ENCODE data around the gene TENT4B. TPM values are rescaled to one million over a fixed set of nuclear protein-coding genes. Genes with fewer than 3 reads are reported as not detected.

Gene TENT4B
- total RNA-seq, 4 donors from 2014 or later, result 5.9 to 24.7 (median 12.7) TPM

DNA sequence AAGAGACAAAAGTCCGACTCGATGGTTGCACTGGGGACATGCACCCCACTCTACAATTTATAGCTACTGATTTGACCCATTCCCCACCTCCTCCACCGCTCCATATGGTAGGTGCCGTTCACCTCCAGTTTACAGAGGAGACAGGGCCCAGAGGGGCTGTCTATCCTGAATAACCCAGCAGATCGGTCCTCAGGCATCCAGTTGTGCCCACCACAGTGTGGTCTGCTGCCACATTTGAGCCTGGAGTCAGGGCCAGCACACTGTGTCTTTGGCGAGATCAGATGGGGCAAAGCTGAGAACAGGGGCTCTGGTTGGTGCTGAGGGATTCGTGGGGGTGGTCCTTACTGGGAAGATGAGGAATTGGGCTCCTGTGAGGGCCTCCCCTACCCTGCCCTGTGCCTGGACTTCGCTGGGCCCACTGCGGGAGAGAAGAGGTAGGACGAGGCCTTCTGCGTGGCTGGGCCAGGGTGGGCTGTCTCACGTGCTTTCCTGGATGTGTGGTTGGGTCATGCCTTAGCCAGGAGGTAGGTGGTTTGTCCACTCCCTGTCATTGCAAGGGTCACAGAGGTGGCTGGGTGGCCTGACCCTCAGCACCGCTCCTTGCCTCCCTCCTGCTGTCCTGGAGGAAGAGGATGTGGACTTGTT, 116.1 kb downstream of the TENT4B start:
- Histone ChIP-seq H3K27me3 (no peaks in the 10 kb centered on the region), H3K27ac (no peak overlapping the region), H3K4me3 (no peak overlapping the region), H3K9me3 (no peaks in the 10 kb centered on the region), H3K4me1 (peaks cover 0 to 10% of the 10 kb centered on the region in 2 donors), H3K36me3 (no peaks in the 10 kb centered on the region)
- DNase-seq, result no peak
- intact Hi-C loops (cut with DNase I; ENCODE audit: low total_unique reads), result no loop called here
- TF ChIP-seq POLR2A (IDR thresholded peaks at IDR 0.05), result no peak
- TF ChIP-seq, protein P1, sequence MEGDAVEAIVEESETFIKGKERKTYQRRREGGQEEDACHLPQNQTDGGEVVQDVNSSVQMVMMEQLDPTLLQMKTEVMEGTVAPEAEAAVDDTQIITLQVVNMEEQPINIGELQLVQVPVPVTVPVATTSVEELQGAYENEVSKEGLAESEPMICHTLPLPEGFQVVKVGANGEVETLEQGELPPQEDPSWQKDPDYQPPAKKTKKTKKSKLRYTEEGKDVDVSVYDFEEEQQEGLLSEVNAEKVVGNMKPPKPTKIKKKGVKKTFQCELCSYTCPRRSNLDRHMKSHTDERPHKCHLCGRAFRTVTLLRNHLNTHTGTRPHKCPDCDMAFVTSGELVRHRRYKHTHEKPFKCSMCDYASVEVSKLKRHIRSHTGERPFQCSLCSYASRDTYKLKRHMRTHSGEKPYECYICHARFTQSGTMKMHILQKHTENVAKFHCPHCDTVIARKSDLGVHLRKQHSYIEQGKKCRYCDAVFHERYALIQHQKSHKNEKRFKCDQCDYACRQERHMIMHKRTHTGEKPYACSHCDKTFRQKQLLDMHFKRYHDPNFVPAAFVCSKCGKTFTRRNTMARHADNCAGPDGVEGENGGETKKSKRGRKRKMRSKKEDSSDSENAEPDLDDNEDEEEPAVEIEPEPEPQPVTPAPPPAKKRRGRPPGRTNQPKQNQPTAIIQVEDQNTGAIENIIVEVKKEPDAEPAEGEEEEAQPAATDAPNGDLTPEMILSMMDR (IDR thresholded peaks at IDR 0.05), result no peak

DNA sequence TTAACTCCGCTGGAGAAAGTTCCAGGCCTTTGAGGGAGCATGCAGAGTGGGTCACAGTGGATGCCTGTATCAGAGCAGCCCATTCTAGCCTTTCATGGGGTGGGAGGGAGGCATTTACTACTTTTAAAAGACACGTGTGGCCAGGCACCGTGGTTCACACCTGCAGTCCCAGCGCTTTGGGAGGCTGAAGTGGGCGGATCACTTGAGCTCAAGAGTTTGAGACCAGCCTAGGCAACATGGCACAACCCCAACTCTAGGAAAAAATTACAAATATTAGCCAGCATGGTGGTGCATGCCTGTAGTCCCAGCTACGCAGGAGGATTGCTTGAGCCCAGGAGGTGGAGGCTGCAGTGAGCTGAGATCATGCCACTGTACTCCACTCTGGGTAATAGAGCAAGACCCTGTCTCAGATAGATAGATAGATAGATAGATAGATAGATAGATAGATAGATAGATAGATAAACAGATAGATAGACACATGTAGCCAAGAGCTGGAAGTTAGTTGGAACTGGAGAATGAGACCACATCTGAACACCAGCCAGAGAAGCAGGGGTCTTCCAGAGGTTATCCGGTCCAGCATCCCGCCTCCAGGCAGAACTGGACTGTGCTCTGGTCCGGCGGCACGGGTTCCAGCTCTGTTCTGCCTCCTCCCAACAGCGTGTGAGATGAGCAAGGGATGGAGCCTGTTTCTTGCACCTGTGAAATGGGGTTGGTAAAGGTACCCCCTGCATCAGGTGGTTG, 116.8 kb downstream of the TENT4B start:
- no peak for DNase-seq
- H3K4me3 ChIP-seq, result no peak overlapping the region
- intact Hi-C loops (cut with DNase I; ENCODE audit: low total_unique reads), result no loop called here
- H3K27ac ChIP-seq, result no peak overlapping the region
- TF ChIP-seq POLR2A (IDR thresholded peaks at IDR 0.05), result no peak
- TF ChIP-seq, protein P1 (IDR thresholded peaks at IDR 0.05), result no peak
- H3K27me3 ChIP-seq, result no peaks in the 10 kb centered on the region
- no peaks in the 10 kb centered on the region for H3K36me3 ChIP-seq
- peaks cover 0 to 10% of the 10 kb centered on the region in 2 donors for H3K4me1 ChIP-seq
- no peaks in the 10 kb centered on the region for H3K9me3 ChIP-seq

DNA sequence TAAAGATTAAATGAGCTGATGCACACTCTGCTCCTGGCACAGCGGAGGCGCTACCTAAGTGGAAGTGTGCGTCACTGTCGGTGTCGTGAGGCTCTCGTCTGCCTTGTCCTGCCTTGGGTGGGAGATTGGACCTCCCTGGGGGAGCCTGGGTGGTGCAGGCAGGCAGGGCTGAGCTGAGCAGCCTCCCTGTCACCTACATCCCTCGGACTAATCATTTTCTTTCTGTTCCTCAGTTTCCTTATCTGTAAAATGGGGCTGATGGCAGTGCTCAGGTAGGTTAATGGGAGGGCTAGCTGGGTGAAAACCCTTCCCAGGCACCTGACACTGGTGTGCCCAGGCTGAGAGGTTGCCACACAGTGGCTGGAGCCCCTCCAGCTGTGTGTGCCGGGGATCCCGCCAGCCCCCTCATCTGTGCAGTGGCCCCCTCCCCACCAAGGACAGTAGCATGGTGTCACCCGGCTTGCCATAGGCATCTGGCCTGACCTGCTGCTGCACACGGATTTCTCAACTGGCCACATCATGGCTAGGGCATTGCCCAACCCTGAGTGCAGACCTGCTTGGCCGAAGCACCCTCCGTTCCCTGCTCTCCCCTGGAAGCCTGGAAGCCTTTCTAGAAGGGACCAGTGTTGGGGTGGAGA, 117.5 kb downstream of the TENT4B start:
- Histone ChIP-seq H3K9me3 (no peaks in the 10 kb centered on the region), H3K27me3 (no peaks in the 10 kb centered on the region), H3K27ac (no peak overlapping the region), H3K4me3 (no peak overlapping the region), H3K36me3 (no peaks in the 10 kb centered on the region), H3K4me1 (peaks cover 0 to 10% of the 10 kb centered on the region in 2 donors)
- TF ChIP-seq, protein P1 (IDR thresholded peaks at IDR 0.05), result no peak
- TF ChIP-seq POLR2A (IDR thresholded peaks at IDR 0.05), result no peak
- DNase-seq, result no peak
- intact Hi-C loops (cut with DNase I; ENCODE audit: low total_unique reads), result no loop called here

DNA sequence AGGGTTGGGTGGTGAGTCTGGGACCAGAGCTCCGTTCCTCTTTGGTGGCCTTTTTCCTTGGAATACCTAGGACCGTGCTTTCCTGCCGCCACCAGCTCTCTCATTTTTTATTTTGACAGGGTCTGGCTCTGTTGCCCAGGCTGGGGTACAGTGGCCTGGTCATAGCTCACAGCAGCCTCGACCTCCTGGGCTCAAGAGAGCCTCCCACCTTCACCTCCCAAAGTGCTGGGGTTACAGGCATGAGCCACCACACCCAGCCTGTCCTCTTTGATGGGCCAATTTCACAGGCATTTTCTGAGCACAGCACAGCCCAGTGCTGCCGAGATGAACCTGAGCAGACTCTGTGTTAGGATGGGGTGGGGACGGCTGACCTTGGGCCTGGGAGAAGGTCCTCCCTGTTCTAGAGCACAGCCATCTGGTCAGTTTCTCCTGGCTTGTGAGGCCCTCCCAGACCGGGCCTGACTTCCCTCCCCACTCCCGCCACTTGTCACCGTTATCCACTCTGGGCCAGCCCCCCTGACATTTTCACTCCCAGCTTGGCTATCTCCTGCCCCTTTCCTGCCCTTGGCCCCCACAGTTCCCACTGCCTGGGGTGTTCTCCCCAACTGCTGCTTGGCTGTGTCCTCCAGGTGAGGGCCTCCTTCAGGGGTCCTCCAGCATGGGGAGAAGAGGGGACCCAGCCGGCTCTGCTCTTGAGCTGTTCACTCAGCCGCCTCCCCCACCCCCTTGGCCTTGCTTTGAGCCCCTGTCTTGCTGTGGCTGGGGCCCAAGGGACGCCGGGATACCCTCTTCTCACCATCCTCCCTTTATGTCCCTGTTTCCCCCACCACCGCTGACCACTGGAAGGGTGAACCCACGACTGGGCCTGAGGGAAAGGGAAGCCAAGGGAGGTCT, 118.3 kb downstream of the TENT4B start:
- intact Hi-C loops (cut with DNase I; ENCODE audit: low total_unique reads), result no loop called here
- H3K4me1 ChIP-seq, result peaks cover 0 to 4% of the 10 kb centered on the region in 2 donors
- no peak overlapping the region for H3K27ac ChIP-seq
- H3K27me3 ChIP-seq, result no peaks in the 10 kb centered on the region
- no peaks in the 10 kb centered on the region for H3K36me3 ChIP-seq
- H3K9me3 ChIP-seq, result no peaks in the 10 kb centered on the region
- H3K4me3 ChIP-seq, result no peak overlapping the region
- TF ChIP-seq, protein P1 (IDR thresholded peaks at IDR 0.05), result no peak
- no peak for TF ChIP-seq POLR2A (IDR thresholded peaks at IDR 0.05)
- no peak for DNase-seq
